ENCODE results near the gene ASIC2.

The ASIC2 gene

DNA sequence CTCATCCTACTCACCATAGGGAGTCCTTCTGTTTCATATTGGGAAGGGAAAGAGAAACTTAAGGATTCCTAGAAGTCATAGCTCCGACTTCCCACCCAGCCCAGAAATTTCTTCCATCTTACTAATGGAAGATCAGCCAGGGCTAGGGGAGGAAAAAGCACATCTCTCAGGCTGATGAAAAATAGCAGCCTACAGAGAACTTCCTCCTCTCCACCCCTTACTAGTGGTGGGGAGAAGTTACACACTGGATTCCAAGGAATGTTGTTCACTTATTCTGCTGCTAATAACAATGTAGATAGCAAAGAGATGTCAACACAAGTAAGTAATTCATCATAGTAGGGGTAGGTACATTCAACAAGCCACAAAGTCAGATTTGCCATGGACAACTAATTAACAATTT is 207.1 kb downstream of the ASIC2 start:
- Mint-ChIP-seq H3K27ac (no peak overlapping the region), H3K4me1 (ENCODE audit: low read depth in 2 of 2) (no peaks in the 10 kb centered on the region), H3K9me3 (no peaks in the 10 kb centered on the region), H3K4me3 (no peak overlapping the region), H3K36me3 (ENCODE audit: insufficient read depth) (no peaks in the 10 kb centered on the region), H3K27me3 (peaks cover 48 to 51% of the 10 kb centered on the region in 2 donors)
- no peak for ATAC-seq (replicated peaks)
- DNase-seq = no peak

DNA sequence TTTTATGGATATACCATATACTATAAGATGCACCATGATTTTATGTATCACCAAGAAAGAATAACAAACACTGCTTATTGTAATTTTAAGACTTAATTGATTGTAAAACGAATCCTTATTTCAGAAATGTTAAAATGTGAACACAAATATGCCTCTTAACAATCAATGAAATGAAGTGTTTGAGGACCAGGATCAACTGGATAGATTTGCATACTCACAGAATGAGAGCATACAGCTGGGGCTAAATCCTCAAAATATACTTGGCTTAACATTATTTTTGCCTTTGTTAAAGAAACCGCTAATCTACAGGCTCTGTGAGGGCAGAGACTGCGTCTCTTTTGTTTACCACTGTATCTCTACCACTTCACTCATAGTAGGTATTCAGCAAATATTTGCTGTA is 207.8 kb downstream of the ASIC2 start:
- H3K9me3 Mint-ChIP-seq = no peaks in the 10 kb centered on the region
- ATAC-seq (replicated peaks) (no peak), DNase-seq (no peak)
- no peaks in the 10 kb centered on the region for H3K36me3 Mint-ChIP-seq (ENCODE audit: insufficient read depth)
- no peak overlapping the region for H3K4me3 Mint-ChIP-seq
- no peaks in the 10 kb centered on the region for H3K4me1 Mint-ChIP-seq (ENCODE audit: low read depth in 2 of 2)
- H3K27me3 Mint-ChIP-seq = peaks cover 44 to 51% of the 10 kb centered on the region in 2 donors
- H3K27ac Mint-ChIP-seq = no peak overlapping the region

DNA sequence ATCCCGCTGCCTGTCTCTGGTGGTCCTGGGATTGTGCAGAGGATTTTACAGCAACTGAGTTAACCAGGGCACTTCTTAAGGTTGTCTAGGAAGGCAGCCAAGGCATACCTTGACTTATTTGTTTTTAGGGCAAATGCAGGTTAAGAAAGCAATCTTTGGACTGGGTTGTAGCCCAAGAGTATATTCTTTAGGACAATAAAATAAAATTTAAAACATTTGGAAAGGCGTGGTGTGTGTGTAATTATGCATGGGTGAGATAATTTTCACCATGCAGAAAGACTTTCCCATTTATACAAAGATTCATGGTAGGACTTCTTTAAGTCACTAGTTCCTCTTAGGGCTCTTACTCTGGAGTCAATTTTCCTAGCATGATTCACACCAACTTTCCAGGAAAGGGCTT is 208.3 kb downstream of the ASIC2 start:
- H3K4me3 Mint-ChIP-seq = no peak overlapping the region
- ATAC-seq (replicated peaks) = no peak
- peaks cover 44 to 51% of the 10 kb centered on the region in 2 donors for H3K27me3 Mint-ChIP-seq

DNA sequence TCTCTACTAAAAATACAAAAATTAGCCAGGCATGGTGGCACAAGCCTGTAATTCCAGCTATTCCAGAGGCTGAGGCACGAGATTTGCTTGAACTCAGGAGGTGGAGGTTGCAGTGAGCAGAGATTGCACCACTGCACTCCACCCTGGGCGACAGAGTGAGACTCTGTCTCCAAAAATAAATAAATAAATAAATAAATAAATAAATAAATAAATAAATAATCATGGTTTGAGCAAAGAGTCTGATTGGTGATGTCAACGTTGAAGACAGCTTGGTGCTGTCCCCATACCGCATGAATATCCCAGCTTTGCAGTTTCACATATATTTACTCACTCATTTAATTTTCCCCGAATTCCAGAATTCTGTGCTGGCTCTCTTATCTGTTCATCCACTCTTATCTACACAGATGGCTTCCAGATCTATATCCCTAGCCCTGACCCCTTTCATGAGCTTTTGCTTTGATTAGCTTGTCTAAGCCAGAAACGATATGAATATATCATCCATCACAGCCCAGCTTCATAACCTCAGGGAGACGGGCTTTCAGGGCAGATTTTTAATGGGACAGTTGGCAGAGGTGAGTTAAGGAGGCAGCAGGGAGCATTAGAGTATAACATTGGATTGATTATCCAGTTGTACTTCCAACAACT is 210.4 kb downstream of the ASIC2 start:
- ATAC-seq (replicated peaks) = no peak
- Mint-ChIP-seq H3K36me3 (ENCODE audit: insufficient read depth) (no peaks in the 10 kb centered on the region), H3K27me3 (peaks cover 49 to 59% of the 10 kb centered on the region in 2 donors), H3K27ac (no peak overlapping the region), H3K4me1 (ENCODE audit: low read depth in 2 of 2) (no peaks in the 10 kb centered on the region), H3K9me3 (no peaks in the 10 kb centered on the region), H3K4me3 (no peak overlapping the region)
- no peak for DNase-seq

More for the DNA sequence above, 208.3 kb downstream of the ASIC2 start:
- Mint-ChIP-seq H3K9me3 (no peaks in the 10 kb centered on the region), H3K36me3 (ENCODE audit: insufficient read depth) (no peaks in the 10 kb centered on the region), H3K27ac (no peak overlapping the region), H3K4me1 (ENCODE audit: low read depth in 2 of 2) (no peaks in the 10 kb centered on the region)
- DNase-seq = no peak

DNA sequence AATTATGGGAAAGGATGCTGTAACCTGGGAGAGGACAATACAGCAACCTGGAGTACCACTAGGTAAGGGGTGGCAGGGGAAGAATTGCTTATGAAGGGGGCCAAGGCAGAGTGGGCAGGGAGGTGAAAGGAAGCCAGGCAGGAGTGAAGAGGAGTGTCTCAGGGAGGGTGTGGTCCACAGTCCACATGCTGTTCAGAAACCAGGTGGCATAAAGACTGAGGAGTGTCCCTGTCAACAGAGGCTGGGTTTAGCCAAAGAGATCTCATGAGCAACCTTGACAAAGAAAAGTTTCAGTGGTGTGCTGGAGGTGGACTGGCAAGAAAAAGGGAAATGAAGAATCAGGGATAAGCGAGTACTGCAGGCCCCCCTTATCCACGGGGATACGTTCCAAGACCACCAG is 213.0 kb downstream of the ASIC2 start:
- Mint-ChIP-seq H3K27ac (no peak overlapping the region), H3K9me3 (no peaks in the 10 kb centered on the region), H3K4me1 (ENCODE audit: low read depth in 2 of 2) (no peaks in the 10 kb centered on the region), H3K27me3 (peaks cover 63 to 65% of the 10 kb centered on the region in 2 donors), H3K4me3 (no peak overlapping the region), H3K36me3 (ENCODE audit: insufficient read depth) (no peaks in the 10 kb centered on the region)
- DNase-seq = no peak
- ATAC-seq (replicated peaks) = no peak

DNA sequence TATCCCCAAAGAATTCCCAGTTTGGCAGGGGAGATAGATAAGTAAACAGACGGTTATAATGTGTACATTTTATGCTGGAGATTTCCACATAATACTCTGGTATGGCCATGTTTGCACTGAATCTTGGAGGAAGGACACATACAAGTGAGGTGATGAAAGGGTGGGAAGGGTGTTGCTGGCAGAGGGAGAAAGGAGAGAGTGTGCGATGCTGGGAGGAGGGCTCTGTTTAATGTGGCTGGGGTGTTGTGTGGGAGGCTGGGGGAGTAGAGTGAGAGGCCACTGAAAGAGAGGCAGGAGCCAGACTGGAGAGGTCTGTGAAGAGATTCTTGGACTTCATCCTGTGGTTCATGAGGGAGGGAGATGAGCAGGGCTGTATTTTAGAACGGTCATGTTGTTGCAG is 213.9 kb downstream of the ASIC2 start:
- no peak for ATAC-seq (replicated peaks)
- DNase-seq = no peak
- no peaks in the 10 kb centered on the region for H3K36me3 Mint-ChIP-seq (ENCODE audit: insufficient read depth)
- H3K4me1 Mint-ChIP-seq (ENCODE audit: low read depth in 2 of 2) = peaks cover 0 to 2% of the 10 kb centered on the region in 2 donors
- peaks cover 63 to 74% of the 10 kb centered on the region in 2 donors for H3K27me3 Mint-ChIP-seq
- no peak overlapping the region for H3K4me3 Mint-ChIP-seq
- H3K9me3 Mint-ChIP-seq = no peaks in the 10 kb centered on the region
- no peak overlapping the region for H3K27ac Mint-ChIP-seq

DNA sequence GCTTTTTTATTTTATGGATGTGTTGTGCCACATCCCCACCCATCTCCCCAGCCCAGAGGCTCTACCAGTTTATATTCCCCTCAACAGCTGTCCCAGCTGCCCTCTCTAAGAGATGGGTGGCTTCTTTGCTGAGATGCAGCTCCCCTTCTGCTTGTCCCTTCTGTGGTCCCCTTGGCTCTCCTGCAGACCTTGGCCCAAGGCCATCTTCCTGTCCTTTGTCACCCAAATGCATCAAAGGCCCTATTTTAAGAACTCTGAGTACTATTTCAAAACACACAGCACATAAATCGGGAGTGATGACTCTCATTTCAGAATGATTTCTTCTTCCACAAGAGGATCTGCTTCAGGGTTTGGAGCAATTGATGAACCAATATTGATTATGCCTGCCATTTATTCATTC is 216.1 kb downstream of the ASIC2 start:
- no peak for DNase-seq
- no peaks in the 10 kb centered on the region for H3K36me3 Mint-ChIP-seq (ENCODE audit: insufficient read depth)
- H3K27me3 Mint-ChIP-seq = peaks cover 66 to 86% of the 10 kb centered on the region in 2 donors
- H3K4me1 Mint-ChIP-seq (ENCODE audit: low read depth in 2 of 2) = peaks cover 0 to 2% of the 10 kb centered on the region in 2 donors
- no peak overlapping the region for H3K27ac Mint-ChIP-seq
- H3K4me3 Mint-ChIP-seq = no peak overlapping the region
- no peak for ATAC-seq (replicated peaks)
- H3K9me3 Mint-ChIP-seq = no peaks in the 10 kb centered on the region

DNA sequence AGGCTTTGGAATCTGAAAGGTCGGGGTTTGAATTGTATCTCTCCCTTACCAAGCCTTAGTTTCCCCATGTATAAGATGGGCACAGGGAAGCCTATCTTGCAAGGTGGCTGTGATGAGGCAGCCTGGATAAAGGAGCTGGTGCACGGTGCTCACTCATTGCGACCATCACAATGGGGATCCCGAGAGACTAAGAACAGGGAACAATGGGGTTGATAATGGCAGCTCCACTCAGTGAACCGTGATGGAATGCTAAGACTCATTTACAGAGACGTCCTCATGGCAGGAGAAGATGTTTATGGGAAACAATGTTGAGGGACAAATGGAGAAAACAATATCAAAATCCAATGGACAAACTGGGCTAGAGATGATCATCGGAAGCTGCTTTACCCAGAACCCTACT is 219.7 kb downstream of the ASIC2 start:
- H3K27me3 Mint-ChIP-seq = peaks cover 46 to 75% of the 10 kb centered on the region in 2 donors

DNA sequence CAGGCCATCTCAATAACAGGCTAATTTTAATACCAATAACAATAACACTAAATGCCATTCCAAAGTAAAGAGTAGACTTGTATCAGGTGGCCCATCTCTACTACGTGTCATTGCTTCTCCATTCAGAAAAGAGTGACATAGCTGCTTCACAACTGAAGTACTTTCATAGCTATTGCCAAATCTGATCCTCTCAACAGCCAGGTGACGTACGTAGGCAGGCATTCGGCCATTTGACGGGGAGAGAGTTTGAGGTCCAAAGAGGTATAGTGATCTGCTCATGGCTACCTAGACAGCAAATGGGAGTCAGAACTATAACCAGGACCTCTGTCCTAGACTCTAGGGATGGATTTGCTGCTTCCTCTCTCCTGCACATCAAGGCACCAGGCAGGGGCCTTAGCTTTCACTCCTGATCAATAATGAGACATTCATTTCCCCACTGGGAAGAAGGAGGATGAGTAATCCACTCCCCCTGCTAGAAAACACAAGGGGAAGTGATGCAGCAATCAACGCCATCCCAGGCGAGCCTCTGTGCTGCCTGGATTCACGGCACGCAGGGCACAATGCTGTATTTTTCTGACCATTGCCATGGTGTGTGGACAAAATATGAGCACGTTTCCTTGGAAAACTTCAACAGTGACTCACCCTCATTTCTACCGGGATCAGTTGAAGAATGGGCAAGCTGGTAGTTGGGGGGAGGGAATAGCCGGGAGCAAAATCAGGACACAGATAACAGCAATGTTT is 220.5 kb downstream of the ASIC2 start:
- no peaks in the 10 kb centered on the region for H3K36me3 Mint-ChIP-seq (ENCODE audit: insufficient read depth)
- ATAC-seq (replicated peaks) = no peak
- no peak overlapping the region for H3K4me3 Mint-ChIP-seq
- no peaks in the 10 kb centered on the region for H3K9me3 Mint-ChIP-seq
- peaks cover 44 to 74% of the 10 kb centered on the region in 2 donors for H3K27me3 Mint-ChIP-seq
- H3K27ac Mint-ChIP-seq = no peak overlapping the region
- H3K4me1 Mint-ChIP-seq (ENCODE audit: low read depth in 2 of 2) = peaks cover 0 to 2% of the 10 kb centered on the region in 2 donors
- DNase-seq = no peak

More for the DNA sequence above, 219.7 kb downstream of the ASIC2 start:
- H3K36me3 Mint-ChIP-seq (ENCODE audit: insufficient read depth) = no peaks in the 10 kb centered on the region
- ATAC-seq (replicated peaks) (no peak), DNase-seq (no peak)
- no peak overlapping the region for H3K27ac Mint-ChIP-seq
- H3K4me1 Mint-ChIP-seq (ENCODE audit: low read depth in 2 of 2) = peaks cover 0 to 2% of the 10 kb centered on the region in 2 donors
- no peaks in the 10 kb centered on the region for H3K9me3 Mint-ChIP-seq
- H3K4me3 Mint-ChIP-seq = no peak overlapping the region

DNA sequence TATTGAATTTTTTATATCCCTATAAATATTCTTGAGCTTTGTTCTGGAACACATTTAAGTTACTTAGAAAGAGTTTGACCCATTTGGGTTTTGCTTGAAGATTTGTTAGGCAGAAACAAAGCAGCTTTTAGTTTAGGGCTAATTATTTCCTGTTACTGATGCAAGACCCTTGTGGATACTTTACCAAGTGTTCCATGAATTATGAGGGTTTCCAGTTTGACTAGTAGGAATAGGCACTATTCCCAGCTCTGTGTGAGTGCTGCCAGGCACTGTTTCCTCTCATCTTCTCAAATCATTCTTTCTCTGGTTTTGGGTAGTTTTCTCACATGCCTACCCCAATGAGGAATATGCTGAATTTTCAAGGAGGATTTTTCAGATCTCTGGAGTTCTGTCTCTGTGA is 221.4 kb downstream of the ASIC2 start:
- Mint-ChIP-seq H3K36me3 (ENCODE audit: insufficient read depth) (no peaks in the 10 kb centered on the region), H3K4me1 (ENCODE audit: low read depth in 2 of 2) (peaks cover 0 to 2% of the 10 kb centered on the region in 2 donors), H3K9me3 (no peaks in the 10 kb centered on the region), H3K4me3 (no peak overlapping the region), H3K27ac (no peak overlapping the region), H3K27me3 (peaks cover 43 to 74% of the 10 kb centered on the region in 2 donors)
- DNase-seq = no peak
- no peak for ATAC-seq (replicated peaks)

DNA sequence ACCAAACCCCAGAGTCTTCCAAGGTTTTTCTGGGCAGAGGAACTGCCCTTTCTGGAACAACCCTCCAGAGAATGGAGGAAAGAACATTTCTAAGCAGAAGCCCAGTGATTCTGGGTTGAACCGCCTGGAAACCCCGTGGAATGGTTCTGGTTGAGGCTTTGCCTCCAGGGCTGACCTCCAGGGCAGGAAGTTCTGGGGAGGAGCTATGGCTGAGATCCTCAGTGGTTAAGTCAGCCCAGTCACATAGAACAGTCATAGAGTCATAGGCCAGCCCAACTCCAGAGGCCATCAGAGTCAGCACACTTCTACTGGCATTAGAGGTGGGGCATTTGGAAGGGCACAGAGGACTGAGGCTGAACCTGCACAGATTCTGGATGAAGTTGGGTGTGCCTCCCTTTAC is 235.5 kb downstream of the ASIC2 start:
- Mint-ChIP-seq H3K4me3 (no peak overlapping the region), H3K9me3 (no peaks in the 10 kb centered on the region), H3K27me3 (peaks cover 28 to 53% of the 10 kb centered on the region in 2 donors), H3K36me3 (ENCODE audit: insufficient read depth) (no peaks in the 10 kb centered on the region), H3K27ac (no peak overlapping the region), H3K4me1 (ENCODE audit: low read depth in 2 of 2) (no peaks in the 10 kb centered on the region)
- ATAC-seq (replicated peaks) = no peak
- no peak for DNase-seq

DNA sequence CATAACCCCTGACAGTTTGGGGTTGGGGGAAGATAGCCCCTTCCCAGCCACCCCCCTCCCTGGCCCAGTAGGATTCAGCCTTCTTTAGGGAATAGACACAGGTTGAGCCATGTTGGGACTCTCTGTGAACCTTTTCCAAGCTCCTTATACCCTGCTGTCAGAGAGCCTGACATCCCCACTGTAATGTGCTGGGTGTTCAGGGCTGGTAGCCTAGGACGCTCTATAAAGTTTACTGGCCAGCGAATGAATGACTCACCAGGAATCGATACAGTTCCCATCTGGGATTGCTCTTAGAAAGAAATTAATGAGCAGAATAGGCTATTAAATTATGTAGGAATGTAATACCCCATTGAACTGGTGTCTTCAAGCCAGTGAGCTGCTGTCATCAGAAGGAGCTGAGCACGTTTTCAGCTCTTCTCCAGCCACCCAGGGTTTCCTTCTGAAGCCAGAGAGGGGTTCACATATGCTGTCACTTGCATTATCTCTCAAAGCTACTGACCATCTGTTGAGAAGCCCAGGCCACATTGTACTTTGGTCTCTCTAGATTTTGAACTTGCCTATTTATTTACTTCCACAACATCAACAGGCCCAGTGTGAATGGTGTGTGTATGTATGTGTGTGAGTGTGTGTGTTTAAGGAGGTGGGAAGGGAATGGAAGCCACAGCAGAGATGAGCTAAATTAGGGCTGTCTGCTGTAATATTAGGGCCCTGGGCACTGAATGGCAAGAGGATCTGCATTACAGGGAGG is 236.5 kb downstream of the ASIC2 start:
- Mint-ChIP-seq H3K27ac (no peak overlapping the region), H3K4me1 (ENCODE audit: low read depth in 2 of 2) (no peaks in the 10 kb centered on the region), H3K4me3 (no peak overlapping the region), H3K9me3 (no peaks in the 10 kb centered on the region), H3K36me3 (ENCODE audit: insufficient read depth) (no peaks in the 10 kb centered on the region), H3K27me3 (peaks cover 19 to 56% of the 10 kb centered on the region in 2 donors)
- ATAC-seq (replicated peaks) (no peak), DNase-seq (no peak)

DNA sequence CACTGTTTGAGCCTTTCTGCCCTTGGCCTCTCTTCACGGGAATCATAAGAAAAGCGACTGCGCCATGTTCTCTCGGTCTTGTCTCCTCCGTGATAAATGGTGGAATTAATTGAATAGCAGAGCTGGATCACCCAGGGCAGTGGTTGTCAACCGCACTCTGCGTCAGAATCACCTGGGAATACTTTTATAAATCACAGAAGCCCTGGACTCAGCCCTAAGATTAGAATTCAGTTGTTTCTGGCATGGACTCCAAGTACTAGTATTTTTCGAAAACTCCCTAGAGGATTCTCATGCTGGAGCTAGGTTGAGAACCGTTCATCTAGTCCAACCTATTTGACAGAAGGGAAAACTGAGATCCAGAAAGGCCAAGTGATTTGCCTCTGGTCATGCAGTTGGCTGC is 237.3 kb downstream of the ASIC2 start:
- H3K27ac Mint-ChIP-seq = no peak overlapping the region
- no peak for ATAC-seq (replicated peaks)
- no peaks in the 10 kb centered on the region for H3K9me3 Mint-ChIP-seq
- peaks cover 19 to 63% of the 10 kb centered on the region in 2 donors for H3K27me3 Mint-ChIP-seq
- no peak overlapping the region for H3K4me3 Mint-ChIP-seq
- H3K4me1 Mint-ChIP-seq (ENCODE audit: low read depth in 2 of 2) = no peaks in the 10 kb centered on the region
- DNase-seq = no peak
- no peaks in the 10 kb centered on the region for H3K36me3 Mint-ChIP-seq (ENCODE audit: insufficient read depth)
